ENCODE results near the gene BCL7A. TPM values are rescaled to one million over a fixed set of nuclear protein-coding genes. Genes with fewer than 3 reads are reported as not detected.

Gene BCL7A
- total RNA-seq, 1 experiment from 2014 or later = 31.6 TPM

DNA sequence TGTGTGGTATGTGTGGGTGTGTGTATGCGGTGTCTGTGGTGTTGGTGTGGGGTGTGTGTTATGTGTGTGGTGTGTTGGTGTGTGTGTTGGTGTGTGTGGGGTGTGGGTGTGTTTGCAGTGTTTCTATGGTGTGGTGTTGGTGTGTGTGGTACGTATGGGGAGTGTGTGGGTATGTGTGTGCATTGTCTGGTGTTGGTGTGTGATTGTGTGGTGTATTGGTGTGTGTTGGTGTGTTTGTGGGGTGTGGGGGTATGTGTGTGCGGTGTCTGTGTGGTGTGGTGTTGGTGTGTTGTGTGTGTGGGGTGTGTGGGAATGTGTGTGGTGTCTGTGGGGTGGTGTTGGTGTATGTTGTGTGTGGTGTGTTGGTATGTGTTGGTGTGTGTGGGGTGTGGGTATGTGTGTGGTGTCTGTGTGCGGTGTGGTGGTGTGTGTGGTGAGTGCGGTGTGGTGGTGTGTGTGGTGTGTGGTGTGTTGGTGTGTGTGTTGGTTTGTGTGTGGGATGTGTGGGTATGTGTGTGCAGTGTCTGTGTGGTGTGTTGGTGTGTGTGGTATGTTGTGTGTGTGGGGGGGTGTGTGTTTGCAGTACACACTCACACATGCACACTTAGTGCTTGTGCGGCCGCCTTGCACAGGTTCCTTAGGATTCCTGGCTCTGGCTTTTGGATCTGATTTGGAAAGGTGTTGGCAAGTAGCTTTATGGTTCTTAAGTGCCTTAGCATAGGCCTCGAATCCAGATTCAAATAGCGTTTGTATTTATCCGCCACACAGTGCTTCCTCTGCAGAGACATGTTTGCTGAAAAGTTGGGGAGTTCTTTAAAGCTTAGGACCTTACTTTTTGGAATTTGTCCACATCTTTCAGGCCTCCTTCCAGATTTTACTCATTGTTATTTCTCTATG is 73.3 kb downstream of the BCL7A start:
- Histone ChIP-seq H3K36me3 (ENCODE audit: low read depth, low read length) (no peaks in the 10 kb centered on the region; the same call in 1 of the 2 replicates), H3K4me2 (ENCODE audit: low read length) (no peak overlapping the region), H3K79me2 (ENCODE audit: low read length) (peaks cover 97% of the 10 kb centered on the region), H3K4me3 (ENCODE audit: low read length) (no peak overlapping the region), H3K9ac (ENCODE audit: low read length) (no peak overlapping the region), H3K27me3 (ENCODE audit: low read length) (no peaks in the 10 kb centered on the region), H2AFZ (ENCODE audit: low read length) (no peak overlapping the region), H3K27ac (ENCODE audit: low read length) (no peak overlapping the region), H3K9me2 (replicated peaks; ENCODE audit: low read length) (no peaks in the 10 kb centered on the region), H4K20me1 (ENCODE audit: low read length) (peaks cover 25% of the 10 kb centered on the region; the same call in 1 of the 2 replicates), H3K4me1 (ENCODE audit: insufficient read depth, low read length) (peaks cover 11% of the 10 kb centered on the region), H3K9me3 (ENCODE audit: low read length) (no peaks in the 10 kb centered on the region), H3F3A (ENCODE audit: low read length, unreplicated experiment) (peaks cover 4% of the 10 kb centered on the region)
- ATAC-seq (no peak), DNase-seq (no peak)
- CTCF ChIA-PET = no interaction called here
- intact Hi-C loops (cut with micrococcal nuclease) = no loop called here
- POLR2A ChIA-PET (ENCODE audit: unreplicated experiment) = no interaction called here
- TF ChIP-seq EZH2phosphoT487 (IDR thresholded peaks at IDR 0.05; ENCODE audit: borderline replicate concordance, low read length) (no peak), EZH2 (IDR thresholded peaks at IDR 0.05; ENCODE audit: low read length, unreplicated experiment) (no peak)
- TF ChIP-seq, protein P1, sequence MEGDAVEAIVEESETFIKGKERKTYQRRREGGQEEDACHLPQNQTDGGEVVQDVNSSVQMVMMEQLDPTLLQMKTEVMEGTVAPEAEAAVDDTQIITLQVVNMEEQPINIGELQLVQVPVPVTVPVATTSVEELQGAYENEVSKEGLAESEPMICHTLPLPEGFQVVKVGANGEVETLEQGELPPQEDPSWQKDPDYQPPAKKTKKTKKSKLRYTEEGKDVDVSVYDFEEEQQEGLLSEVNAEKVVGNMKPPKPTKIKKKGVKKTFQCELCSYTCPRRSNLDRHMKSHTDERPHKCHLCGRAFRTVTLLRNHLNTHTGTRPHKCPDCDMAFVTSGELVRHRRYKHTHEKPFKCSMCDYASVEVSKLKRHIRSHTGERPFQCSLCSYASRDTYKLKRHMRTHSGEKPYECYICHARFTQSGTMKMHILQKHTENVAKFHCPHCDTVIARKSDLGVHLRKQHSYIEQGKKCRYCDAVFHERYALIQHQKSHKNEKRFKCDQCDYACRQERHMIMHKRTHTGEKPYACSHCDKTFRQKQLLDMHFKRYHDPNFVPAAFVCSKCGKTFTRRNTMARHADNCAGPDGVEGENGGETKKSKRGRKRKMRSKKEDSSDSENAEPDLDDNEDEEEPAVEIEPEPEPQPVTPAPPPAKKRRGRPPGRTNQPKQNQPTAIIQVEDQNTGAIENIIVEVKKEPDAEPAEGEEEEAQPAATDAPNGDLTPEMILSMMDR (conservative IDR thresholded peaks at IDR 0.05; ENCODE audit: low read depth, low read length) = no peak
- no TSS peak for BruUV-seq (replicated peaks)

DNA sequence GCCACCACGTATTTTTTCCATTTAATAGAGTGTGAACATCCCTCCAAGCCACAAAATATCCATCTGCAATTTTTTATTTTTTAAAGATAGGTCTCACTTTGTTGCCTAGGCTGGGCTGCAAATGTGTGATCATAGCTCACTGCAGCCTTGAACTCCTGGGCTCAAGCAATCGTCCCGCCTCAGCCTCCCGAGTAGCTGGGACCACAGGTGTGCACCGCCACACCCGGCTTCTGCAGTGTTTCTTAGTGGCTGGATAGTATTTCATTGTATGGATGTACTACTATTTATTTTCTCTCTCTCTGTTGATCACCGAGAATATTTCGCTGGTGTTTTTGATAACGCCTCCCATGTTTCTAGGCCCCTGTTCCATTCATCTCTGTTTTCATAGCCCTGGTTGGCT is 74.3 kb downstream of the BCL7A start:
- BruUV-seq (replicated peaks) = no TSS peak
- H3K9me2 ChIP-seq (replicated peaks; ENCODE audit: low read length) = no peaks in the 10 kb centered on the region
- no peak overlapping the region for H3K9ac ChIP-seq (ENCODE audit: low read length)
- no peak overlapping the region for H3K4me2 ChIP-seq (ENCODE audit: low read length)
- no peaks in the 10 kb centered on the region for H3K27me3 ChIP-seq (ENCODE audit: low read length)
- ChIA-PET POLR2A (ENCODE audit: unreplicated experiment) (no interaction called here), CTCF (interaction anchor here (0.7 kb wide), 1 partner anchor 114 kb away, joined by 3 read pairs; no protein-coding TSS in a partner anchor)
- TF ChIP-seq, protein P1 (conservative IDR thresholded peaks at IDR 0.05; ENCODE audit: low read depth, low read length) = no peak
- TF ChIP-seq EZH2 (IDR thresholded peaks at IDR 0.05; ENCODE audit: low read length, unreplicated experiment) = no peak
- TF ChIP-seq EZH2phosphoT487 (IDR thresholded peaks at IDR 0.05; ENCODE audit: borderline replicate concordance, low read length) = no peak
- no peak overlapping the region for H3K4me3 ChIP-seq (ENCODE audit: low read length)
- ATAC-seq = no peak
- intact Hi-C loops (cut with micrococcal nuclease) = no loop called here
- no peaks in the 10 kb centered on the region for H3K9me3 ChIP-seq (ENCODE audit: low read length)
- H3F3A ChIP-seq (ENCODE audit: low read length, unreplicated experiment) = peaks cover 4% of the 10 kb centered on the region
- H2AFZ ChIP-seq (ENCODE audit: low read length) = no peak overlapping the region
- peaks cover 21% of the 10 kb centered on the region; the same call in 1 of the 2 replicates for H4K20me1 ChIP-seq (ENCODE audit: low read length)
- peaks cover 97% of the 10 kb centered on the region for H3K79me2 ChIP-seq (ENCODE audit: low read length)
- H3K36me3 ChIP-seq (ENCODE audit: low read depth, low read length) = no peaks in the 10 kb centered on the region
- H3K27ac ChIP-seq (ENCODE audit: low read length) = no peak overlapping the region
- DNase-seq = no peak
- H3K4me1 ChIP-seq (ENCODE audit: insufficient read depth, low read length) = peaks cover 11% of the 10 kb centered on the region
